Peyer's patch (tissue), 4 donors: ENCODE results near the gene KIF1A.

Experiments
- CTCF ChIP-seq, 6 experiments: fragments of 450-650 bp in 4 of 6; fragments of 200-600 bp in 2 of 6; sonication (generic) in 1 of 6; IDR thresholded peaks; one replicate each; pipeline ENCODE4 v1.5.1; 2017 to 2019; ENCODE audit warnings: antibody characterized with exemption in 6 of 6, mild to moderate bottlenecking in 3 of 6, moderate library complexity in 1 of 6
- POLR2A ChIP-seq, 2 donors: fragments of 450-650 bp; IDR thresholded peaks; one replicate each; pipeline ENCODE4 v1.5.1; 2017; ENCODE audit warnings: antibody characterized with exemption in 2 of 2, mild to moderate bottlenecking in 2 of 2, moderate library complexity in 2 of 2

- no peak for TF ChIP-seq CTCF (IDR thresholded peaks at IDR 0.05)
- no peak for TF ChIP-seq POLR2A (IDR thresholded peaks at IDR 0.05)
Observed at GRCh38 chr2:240864475-240864874, 44.5 kb upstream of the KIF1A start.
